ENCODE data around the gene TRPM3.

GRCh38 chr9:71025728-71026127 lies 95.7 kb downstream of the TRPM3 start:
- TF ChIP-seq, protein P1, sequence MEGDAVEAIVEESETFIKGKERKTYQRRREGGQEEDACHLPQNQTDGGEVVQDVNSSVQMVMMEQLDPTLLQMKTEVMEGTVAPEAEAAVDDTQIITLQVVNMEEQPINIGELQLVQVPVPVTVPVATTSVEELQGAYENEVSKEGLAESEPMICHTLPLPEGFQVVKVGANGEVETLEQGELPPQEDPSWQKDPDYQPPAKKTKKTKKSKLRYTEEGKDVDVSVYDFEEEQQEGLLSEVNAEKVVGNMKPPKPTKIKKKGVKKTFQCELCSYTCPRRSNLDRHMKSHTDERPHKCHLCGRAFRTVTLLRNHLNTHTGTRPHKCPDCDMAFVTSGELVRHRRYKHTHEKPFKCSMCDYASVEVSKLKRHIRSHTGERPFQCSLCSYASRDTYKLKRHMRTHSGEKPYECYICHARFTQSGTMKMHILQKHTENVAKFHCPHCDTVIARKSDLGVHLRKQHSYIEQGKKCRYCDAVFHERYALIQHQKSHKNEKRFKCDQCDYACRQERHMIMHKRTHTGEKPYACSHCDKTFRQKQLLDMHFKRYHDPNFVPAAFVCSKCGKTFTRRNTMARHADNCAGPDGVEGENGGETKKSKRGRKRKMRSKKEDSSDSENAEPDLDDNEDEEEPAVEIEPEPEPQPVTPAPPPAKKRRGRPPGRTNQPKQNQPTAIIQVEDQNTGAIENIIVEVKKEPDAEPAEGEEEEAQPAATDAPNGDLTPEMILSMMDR (tag by site-specific recombination; IDR thresholded peaks at IDR 0.05) = no peak
- no peak for TF ChIP-seq ZNF24 (tag by site-specific recombination; IDR thresholded peaks at IDR 0.05)
- no peak for TF ChIP-seq ZBTB11 (tag by site-specific recombination; conservative IDR thresholded peaks at IDR 0.05; ENCODE audit: low read depth)
- TF ChIP-seq ZNF561 (tag by site-specific recombination; IDR thresholded peaks at IDR 0.05; ENCODE audit: borderline replicate concordance) = no peak
- no peak for TF ChIP-seq ZNF777 (tag by site-specific recombination; IDR thresholded peaks at IDR 0.05; ENCODE audit: borderline replicate concordance)
